Measurements from ENCODE around the gene PPIP5K2.

Gene PPIP5K2

DNA sequence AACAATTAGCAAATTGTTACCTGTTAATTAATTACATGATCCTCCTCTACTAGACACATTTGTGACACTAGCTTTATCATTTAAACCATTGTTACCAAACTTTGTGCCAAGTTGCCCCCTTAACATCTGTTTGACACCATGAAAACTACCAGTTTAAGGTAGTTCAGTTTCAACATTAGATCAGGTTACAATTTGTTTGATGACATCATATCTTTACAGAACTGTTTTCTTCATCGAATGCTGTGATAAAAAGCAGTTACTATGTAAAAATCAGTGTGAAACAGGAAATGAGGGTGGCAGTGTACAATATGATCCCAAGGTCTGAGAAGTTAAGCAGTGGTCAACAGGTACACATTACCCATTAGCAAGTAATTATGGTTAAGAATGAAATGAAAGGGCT is 17.9 kb upstream of the PPIP5K2 start:
- in situ Hi-C loops (cut with MboI; ENCODE audit: low pct_unique_long_range_greater_than_20kb, low sequenced_read_pairs, unreplicated experiment): no loop called here
- DNase-seq (ENCODE audit: low spot score): no peak
- TF ChIP-seq, protein P1, sequence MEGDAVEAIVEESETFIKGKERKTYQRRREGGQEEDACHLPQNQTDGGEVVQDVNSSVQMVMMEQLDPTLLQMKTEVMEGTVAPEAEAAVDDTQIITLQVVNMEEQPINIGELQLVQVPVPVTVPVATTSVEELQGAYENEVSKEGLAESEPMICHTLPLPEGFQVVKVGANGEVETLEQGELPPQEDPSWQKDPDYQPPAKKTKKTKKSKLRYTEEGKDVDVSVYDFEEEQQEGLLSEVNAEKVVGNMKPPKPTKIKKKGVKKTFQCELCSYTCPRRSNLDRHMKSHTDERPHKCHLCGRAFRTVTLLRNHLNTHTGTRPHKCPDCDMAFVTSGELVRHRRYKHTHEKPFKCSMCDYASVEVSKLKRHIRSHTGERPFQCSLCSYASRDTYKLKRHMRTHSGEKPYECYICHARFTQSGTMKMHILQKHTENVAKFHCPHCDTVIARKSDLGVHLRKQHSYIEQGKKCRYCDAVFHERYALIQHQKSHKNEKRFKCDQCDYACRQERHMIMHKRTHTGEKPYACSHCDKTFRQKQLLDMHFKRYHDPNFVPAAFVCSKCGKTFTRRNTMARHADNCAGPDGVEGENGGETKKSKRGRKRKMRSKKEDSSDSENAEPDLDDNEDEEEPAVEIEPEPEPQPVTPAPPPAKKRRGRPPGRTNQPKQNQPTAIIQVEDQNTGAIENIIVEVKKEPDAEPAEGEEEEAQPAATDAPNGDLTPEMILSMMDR (IDR thresholded peaks at IDR 0.05; ENCODE audit: extremely low read depth, insufficient read depth, missing control alignments): no peak

DNA sequence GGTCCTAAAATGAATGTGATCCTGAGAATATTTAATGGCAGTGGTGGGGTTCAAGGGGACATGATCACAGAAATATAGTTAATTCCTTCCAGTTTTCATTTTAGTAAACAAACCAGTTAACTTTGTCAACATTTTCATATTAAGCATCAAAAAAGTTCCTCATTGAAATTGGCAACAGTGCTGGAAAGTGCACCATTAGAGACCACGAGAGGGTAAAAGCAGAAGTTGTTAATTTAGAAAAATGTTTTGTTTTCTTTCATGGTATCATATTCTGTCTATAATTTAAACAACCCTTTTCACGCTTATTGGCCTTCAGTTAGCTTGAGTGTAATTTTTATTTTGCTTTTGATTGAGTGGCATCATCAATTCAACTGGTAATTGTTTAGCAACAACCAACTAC is 12.0 kb upstream of the PPIP5K2 start:
- DNase-seq (ENCODE audit: low spot score): no peak
- TF ChIP-seq, protein P1 (IDR thresholded peaks at IDR 0.05; ENCODE audit: extremely low read depth, insufficient read depth, missing control alignments): no peak
- in situ Hi-C loops (cut with MboI; ENCODE audit: low pct_unique_long_range_greater_than_20kb, low sequenced_read_pairs, unreplicated experiment): no loop called here

DNA sequence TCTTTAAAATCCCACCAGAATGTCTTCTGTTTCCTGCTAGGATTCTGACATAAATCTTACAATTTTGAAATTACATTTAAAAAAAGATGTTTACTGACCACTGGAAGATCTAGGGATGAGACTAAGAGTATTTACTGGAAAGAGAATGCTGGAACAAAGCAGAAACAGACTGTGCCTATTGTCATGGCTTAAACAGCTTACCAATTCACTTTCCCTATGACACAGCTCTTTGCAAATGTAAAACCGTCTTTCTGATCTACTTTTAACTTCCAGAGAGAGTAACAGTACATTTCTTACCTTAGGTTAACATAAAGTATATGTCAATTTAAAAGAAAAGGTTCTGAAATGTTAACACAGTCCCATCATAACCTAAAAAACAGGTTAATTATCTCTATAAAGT is 10.8 kb upstream of the PPIP5K2 start:
- no peak for DNase-seq (ENCODE audit: low spot score)
- in situ Hi-C loops (cut with MboI; ENCODE audit: low pct_unique_long_range_greater_than_20kb, low sequenced_read_pairs, unreplicated experiment): no loop called here
- TF ChIP-seq, protein P1 (IDR thresholded peaks at IDR 0.05; ENCODE audit: extremely low read depth, insufficient read depth, missing control alignments): no peak

DNA sequence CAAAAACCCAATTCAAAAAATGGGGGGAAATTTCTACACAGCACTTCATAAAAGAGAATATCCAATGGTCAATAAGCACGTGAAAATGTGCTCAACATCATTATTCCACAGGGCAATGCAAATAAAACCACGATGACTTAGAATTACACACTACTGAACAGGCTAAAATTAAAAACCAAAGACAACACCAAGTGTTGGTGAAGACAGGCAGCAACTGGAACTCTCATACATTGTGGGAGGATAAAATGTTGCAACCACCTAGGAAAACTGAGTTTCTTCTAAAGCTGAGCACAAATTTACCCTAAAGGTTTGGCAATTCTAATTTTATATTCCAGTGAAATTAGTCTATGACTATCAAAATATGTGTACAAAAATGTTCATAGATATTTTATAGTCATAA is 9.7 kb upstream of the PPIP5K2 start:
- DNase-seq (ENCODE audit: low spot score): no peak
- in situ Hi-C loops (cut with MboI; ENCODE audit: low pct_unique_long_range_greater_than_20kb, low sequenced_read_pairs, unreplicated experiment): no loop called here
- TF ChIP-seq, protein P1 (IDR thresholded peaks at IDR 0.05; ENCODE audit: extremely low read depth, insufficient read depth, missing control alignments): no peak

DNA sequence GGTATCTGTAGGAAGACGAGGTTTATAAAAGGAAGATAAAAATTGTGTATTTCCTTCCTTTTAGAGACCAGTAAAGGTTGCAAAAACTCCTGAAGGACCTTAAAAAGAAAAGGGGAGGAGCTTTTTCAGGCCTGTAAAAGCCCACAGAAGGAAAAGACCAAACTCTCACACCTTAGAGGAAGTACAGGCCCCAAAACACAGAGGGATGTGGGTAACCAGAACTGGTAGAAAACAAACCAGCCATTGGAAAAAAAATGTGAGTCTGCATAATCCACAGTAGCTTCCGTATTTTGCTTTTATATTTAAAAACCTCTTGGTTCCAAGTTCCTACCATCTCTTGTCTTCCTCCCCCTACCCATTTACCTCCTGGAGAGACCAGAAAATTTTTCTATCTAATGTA is 8.6 kb upstream of the PPIP5K2 start:
- in situ Hi-C loops (cut with MboI; ENCODE audit: low pct_unique_long_range_greater_than_20kb, low sequenced_read_pairs, unreplicated experiment): no loop called here
- TF ChIP-seq, protein P1 (IDR thresholded peaks at IDR 0.05; ENCODE audit: extremely low read depth, insufficient read depth, missing control alignments): no peak
- no peak for DNase-seq (ENCODE audit: low spot score)

DNA sequence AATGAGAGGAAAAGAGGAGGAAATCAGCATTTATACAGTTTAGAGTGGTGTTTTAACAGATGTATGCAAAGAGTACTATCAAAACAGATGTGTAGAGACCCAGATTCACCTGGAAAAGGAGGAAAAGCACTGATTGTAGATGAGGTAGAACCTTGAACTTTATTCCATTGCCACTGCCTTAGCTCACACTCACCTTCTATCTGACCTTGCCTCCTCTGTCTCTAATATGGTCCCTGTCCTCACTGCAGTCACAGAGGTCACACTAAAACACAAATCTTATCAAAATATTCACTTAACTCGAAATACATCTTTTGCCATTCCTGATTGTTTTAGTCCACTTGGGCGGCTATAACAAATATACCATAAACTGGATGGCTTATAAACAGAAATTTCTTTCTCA is 7.2 kb upstream of the PPIP5K2 start:
- no peak for DNase-seq (ENCODE audit: low spot score)
- TF ChIP-seq, protein P1 (IDR thresholded peaks at IDR 0.05; ENCODE audit: extremely low read depth, insufficient read depth, missing control alignments): no peak
- in situ Hi-C loops (cut with MboI; ENCODE audit: low pct_unique_long_range_greater_than_20kb, low sequenced_read_pairs, unreplicated experiment): no loop called here

DNA sequence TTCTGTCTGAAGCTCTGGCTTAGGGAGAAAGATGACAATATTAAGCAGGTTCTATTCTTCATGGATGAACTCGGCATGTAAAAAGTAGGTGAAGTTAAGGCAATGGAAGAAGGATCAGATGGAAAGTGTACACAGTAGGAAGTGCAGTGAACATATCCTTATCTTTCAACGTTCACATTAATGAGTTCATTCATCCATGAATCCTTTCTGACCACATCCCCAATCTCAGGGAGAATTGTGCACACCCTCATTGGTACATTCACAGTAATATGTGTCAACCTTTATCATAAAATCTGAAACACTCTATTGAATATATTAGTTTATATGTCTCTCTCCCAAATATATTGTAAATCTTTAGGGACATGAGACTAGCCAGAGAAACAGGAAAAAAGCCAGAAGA is 5.7 kb upstream of the PPIP5K2 start:
- in situ Hi-C loops (cut with MboI; ENCODE audit: low pct_unique_long_range_greater_than_20kb, low sequenced_read_pairs, unreplicated experiment): no loop called here
- DNase-seq (ENCODE audit: low spot score): no peak
- TF ChIP-seq, protein P1 (IDR thresholded peaks at IDR 0.05; ENCODE audit: extremely low read depth, insufficient read depth, missing control alignments): no peak
